Cardiac muscle cell (in vitro differentiated cells and primary cell): ENCODE measurements around the gene SMYD3. TPM values are rescaled to one million over a fixed set of nuclear protein-coding genes. Genes with fewer than 3 reads are reported as not detected.
"Not testable (repeated sequence)": the region's sequence is repeated elsewhere in the genome, so short reads cannot be mapped to it uniquely, and the experiment has no call there.

Experiments used
- DNase-seq, 2 donors: peaks; one replicate each; pipeline versions ENCODE4 v3.0.0 to v3.0.0-alpha.2; 2010 to 2017; ENCODE audit warnings: low read depth in 1 of 2, low spot score in 1 of 2
- H3K27ac ChIP-seq: fragments of 200-600 bp; sonication (generic); 2 replicates; pipeline ENCODE4 v1.5.1; 2016
- H3K27me3 ChIP-seq: fragments of 200-600 bp; sonication (generic); 2 replicates; pipeline ENCODE4 v1.6.0; 2016; ENCODE audit warnings: control low read depth
- H3K36me3 ChIP-seq: fragments of 200-600 bp; sonication (generic); 2 replicates; pipeline ENCODE4 v1.5.1; 2016; ENCODE audit warnings: control low read depth
- H3K4me1 ChIP-seq: fragments of 200-600 bp; sonication (generic); 2 replicates; pipeline ENCODE4 v1.8.1; 2017; ENCODE audit warnings: low read depth, mild to moderate bottlenecking, mixed run types
- H3K4me3 ChIP-seq: fragments of 200-600 bp; sonication (generic); 2 replicates; pipeline ENCODE4 v1.5.1; 2016; ENCODE audit warnings: mild to moderate bottlenecking
- H3K9me3 ChIP-seq: fragments of 200-600 bp; sonication (generic); 2 replicates; pipeline ENCODE4 v1.5.1; 2017; ENCODE audit warnings: low read depth, mild to moderate bottlenecking, control low read depth
- polyA plus RNA-seq: library from polyadenylated mRNA; unstranded; fragments of >200 nt; fragmentation: Nextera tagmentation; extraction: Ambion mirVana; gene quantifications from 2 replicates; pipeline ENCODE4 v1.2.1, GENCODE V29; 2016
- total RNA-seq: library from RNA; depleted of rRNA; stranded (reverse); fragments of >200 nt; gene quantifications from 2 replicates; pipeline ENCODE4 v1.2.3, GENCODE V29; 2016
- TF ChIP-seq, protein P1 (sequence below): IDR thresholded peaks from 2 replicates; pipeline ENCODE4 v1.5.1; 2012; ENCODE audit warnings: low read depth, mild to moderate bottlenecking, low read length

The SMYD3 gene
- total and polyA plus RNA-seq, 2 experiments from 2014 or later = 47.2 to 50.8 TPM

DNA sequence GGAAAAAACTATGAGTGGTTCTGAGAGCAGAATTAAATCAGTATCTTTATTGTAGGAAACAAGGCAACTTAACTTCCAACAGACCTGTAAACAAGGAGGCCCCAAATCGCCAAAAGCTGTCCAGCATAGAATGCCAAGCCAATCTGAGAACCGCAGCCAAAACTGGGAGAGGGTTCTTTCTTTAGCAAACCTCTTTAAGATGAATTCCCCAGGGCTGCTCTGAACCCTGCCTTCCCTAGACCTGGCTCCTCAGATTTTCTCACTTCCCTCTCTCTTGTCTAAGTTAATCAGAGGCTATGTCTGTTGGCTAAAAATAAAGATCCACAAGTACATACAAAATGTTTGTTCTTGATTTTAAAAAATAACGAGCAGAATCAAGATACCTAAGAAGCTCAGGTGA lies 141.4 kb downstream of the SMYD3 start:
- no peaks in the 10 kb centered on the region for H3K36me3 ChIP-seq
- TF ChIP-seq, protein P1, sequence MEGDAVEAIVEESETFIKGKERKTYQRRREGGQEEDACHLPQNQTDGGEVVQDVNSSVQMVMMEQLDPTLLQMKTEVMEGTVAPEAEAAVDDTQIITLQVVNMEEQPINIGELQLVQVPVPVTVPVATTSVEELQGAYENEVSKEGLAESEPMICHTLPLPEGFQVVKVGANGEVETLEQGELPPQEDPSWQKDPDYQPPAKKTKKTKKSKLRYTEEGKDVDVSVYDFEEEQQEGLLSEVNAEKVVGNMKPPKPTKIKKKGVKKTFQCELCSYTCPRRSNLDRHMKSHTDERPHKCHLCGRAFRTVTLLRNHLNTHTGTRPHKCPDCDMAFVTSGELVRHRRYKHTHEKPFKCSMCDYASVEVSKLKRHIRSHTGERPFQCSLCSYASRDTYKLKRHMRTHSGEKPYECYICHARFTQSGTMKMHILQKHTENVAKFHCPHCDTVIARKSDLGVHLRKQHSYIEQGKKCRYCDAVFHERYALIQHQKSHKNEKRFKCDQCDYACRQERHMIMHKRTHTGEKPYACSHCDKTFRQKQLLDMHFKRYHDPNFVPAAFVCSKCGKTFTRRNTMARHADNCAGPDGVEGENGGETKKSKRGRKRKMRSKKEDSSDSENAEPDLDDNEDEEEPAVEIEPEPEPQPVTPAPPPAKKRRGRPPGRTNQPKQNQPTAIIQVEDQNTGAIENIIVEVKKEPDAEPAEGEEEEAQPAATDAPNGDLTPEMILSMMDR = no peak
- H3K27ac ChIP-seq = no peak overlapping the region
- H3K4me3 ChIP-seq = no peak overlapping the region
- H3K9me3 ChIP-seq = no peaks in the 10 kb centered on the region
- no peaks in the 10 kb centered on the region for H3K4me1 ChIP-seq
- no peak for DNase-seq
- no peaks in the 10 kb centered on the region for H3K27me3 ChIP-seq

DNA sequence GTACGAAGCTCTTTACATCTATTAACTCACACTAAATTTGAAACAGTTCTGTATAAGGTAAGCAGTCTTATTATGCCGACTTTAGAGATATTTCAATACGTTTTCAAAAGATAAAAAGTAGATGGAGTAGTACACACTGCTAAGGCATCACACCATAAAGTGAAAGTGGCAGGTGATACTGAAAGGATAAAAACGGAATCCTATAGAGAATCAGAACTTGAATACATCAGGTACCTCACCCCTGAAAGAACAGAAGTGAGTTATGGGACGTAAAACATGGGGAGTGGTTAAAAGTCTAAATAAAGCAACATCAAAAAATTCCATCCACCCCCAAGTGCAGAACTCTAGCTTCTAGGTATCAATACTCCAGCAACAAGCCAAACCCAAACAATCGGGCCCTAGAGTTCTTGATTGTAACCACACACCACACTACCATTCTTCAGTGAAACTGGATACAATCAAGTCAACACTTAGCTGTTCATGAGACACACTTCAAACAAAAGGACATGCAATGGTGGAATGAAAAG lies 142.6 kb downstream of the SMYD3 start:
- DNase-seq = no peak
- Histone ChIP-seq H3K27ac (no peak overlapping the region), H3K4me1 (no peaks in the 10 kb centered on the region), H3K36me3 (no peaks in the 10 kb centered on the region), H3K4me3 (no peak overlapping the region), H3K9me3 (no peaks in the 10 kb centered on the region), H3K27me3 (no peaks in the 10 kb centered on the region)
- TF ChIP-seq, protein P1 = no peak

DNA sequence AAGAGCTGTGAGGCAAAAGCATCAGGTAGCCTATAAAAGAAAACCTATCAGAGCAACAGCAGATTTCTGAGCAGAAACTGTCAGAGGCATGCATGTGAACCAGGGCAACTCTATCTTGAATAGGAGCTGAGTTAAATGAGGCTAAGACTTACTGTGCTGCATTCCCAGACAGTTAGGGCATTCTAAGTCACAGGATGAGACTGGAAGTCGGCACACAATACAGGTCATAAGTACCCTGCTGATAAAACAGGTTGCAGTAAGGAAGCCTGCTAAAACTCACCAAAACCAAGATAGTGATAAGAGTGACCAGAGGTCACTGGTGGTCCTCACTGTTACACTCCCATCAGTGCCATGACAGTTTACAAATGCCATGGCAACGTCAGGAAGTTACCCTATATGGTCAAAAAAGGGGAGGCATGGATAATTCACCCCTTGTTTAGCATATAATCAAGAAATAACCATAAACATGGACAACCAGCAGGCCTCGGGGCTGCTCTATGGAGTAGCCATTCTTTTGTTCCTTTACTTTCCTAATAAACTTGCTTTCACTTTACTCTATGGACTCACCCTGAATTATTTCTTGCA lies 150.0 kb downstream of the SMYD3 start:
- H3K4me3 ChIP-seq, H3K9me3 ChIP-seq, H3K27me3 ChIP-seq, H3K27ac ChIP-seq, H3K4me1 ChIP-seq, H3K36me3 ChIP-seq: not testable (repeated sequence)
- DNase-seq = peak in 1 of 2 donors; percentile 57

DNA sequence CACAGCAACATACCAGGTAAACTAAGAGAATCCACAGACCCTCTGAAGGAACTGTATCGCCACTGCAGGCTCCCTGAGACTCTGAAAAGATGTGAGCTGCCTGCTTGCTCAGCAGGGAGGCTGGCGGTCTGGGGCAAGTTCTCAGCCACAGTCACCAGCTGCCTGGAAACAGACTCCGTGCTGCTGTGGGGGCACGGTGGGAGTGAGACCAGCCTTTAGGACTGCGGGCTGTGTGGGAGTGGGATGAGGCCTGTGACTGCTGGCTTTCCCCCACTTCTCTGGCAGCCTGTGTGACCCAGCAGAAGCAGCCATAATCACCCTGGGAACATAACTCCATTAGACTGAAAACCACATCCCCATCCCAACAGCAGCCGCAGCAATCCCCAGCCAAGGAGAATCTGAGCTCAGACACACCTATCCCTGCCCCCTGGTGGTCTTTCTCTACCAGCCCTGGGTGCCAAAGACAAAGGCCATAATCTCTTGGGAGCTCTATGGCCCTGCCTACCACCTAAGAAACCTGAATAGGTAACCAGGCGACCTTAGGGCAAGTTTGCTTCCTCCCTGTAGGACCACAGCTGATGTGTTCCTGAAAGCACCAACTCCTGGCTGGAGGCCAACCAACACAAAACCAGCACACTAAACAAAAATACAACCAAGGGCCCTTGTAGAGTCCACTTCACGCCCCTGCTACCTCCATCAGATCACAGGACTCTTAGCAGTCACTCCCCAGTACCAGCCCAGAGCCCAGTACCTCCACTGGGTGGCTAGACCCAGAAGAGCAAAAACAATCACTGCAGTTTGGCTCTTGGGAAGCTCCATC lies 151.5 kb downstream of the SMYD3 start:
- Histone ChIP-seq H3K4me3 (no peak overlapping the region), H3K4me1 (peaks cover under 1% of the 10 kb centered on the region), H3K27ac (no peak overlapping the region), H3K27me3 (no peaks in the 10 kb centered on the region), H3K9me3 (no peaks in the 10 kb centered on the region), H3K36me3 (no peaks in the 10 kb centered on the region)
- TF ChIP-seq, protein P1 = no peak
- DNase-seq = no peak

DNA sequence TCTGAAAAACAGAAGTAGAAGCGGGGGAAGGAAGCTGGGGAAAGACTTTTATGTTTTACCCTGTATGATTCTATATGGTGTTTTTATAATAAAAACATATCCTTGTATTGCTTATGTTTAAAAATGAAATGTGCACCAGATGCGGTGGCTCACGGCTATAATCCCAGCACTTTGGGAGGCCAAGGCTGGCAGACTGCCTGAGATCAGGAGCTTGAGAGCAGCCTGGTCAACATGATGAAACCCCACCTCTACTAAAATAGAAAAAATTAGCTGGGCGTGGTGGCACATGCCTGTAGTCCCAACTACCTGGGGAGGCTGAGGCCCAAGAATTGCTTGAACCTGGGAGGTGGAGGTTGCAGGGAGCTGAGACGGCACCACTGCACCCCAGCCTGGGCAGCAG lies 155.4 kb downstream of the SMYD3 start:
- Histone ChIP-seq H3K4me3 (no peak overlapping the region), H3K36me3 (no peaks in the 10 kb centered on the region), H3K4me1 (peaks cover 4% of the 10 kb centered on the region), H3K9me3 (no peaks in the 10 kb centered on the region), H3K27ac (no peak overlapping the region), H3K27me3 (no peaks in the 10 kb centered on the region)
- TF ChIP-seq, protein P1 = no peak
- DNase-seq = no peak

DNA sequence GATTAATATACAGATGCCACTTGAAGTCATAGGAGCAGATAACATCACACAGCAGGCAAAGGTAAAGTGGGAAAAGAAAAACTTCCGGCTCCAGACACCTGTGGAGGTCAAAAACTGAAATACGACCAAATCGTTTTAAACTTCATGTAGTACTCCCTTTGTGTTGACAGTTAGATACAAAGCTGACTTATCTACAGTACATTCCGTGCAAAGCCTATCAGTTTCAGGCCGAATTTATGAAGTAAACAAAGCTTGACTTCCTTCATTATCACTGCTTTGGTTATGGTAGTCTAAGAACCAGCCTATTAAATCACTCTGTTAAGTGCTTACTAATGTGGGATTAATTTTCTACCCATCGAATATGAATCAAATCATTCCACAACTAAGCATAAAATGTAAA lies 156.3 kb downstream of the SMYD3 start:
- Histone ChIP-seq H3K27ac (no peak overlapping the region), H3K4me1 (peaks cover 4% of the 10 kb centered on the region), H3K9me3 (no peaks in the 10 kb centered on the region), H3K4me3 (no peak overlapping the region), H3K27me3 (no peaks in the 10 kb centered on the region), H3K36me3 (no peaks in the 10 kb centered on the region)
- peak in 1 of 2 donors; percentile 40 for DNase-seq
- TF ChIP-seq, protein P1 = no peak
